Measurements from ENCODE around the gene PTPRT. TPM values are rescaled to one million over a fixed set of nuclear protein-coding genes. Genes with fewer than 3 reads are reported as not detected.

PTPRT gene
- total and polyA plus RNA-seq, 2 of the 13 experiments (the other 11 are each of a cell fraction or from before 2014, with no cell fraction given) = under 0.01 to 0.09 TPM

- WGBS (ENCODE audit: low lambda C conversion rate) = 5% methylated on average over 5 of the region's 5 CpGs
- CTCF ChIA-PET (ENCODE audit: low intra/inter-chr PET ratio, low total read pairs) = no interaction called here
- no TSS peak for BruUV-seq (replicated peaks)
- no peak for FAIRE-seq
- ATAC-seq = no peak
- Histone ChIP-seq H4K20me1 (ENCODE audit: insufficient read depth, low read length) (no peaks in the 10 kb centered on the region), H3K36me3 (replicated peaks in 1 of 2; ENCODE audit: control insufficient read depth in 1 of 2, insufficient read depth in 2 of 2, low read length in 2 of 2) (no peaks in the 10 kb centered on the region), H3K9ac (ENCODE audit: insufficient read depth, low read depth, low read length) (no peak overlapping the region), H3K79me2 (ENCODE audit: insufficient read depth, low read length) (no peaks in the 10 kb centered on the region), H3K4me2 (ENCODE audit: low read depth, low read length) (no peak overlapping the region), H3K4me3 (replicated peaks in 1 of 3; ENCODE audit: insufficient read depth in 1 of 3, low read depth in 2 of 3, low read length in 3 of 3) (no peak overlapping the region), H3K27ac (ENCODE audit: extremely low read length, insufficient read depth, low read length) (no peak overlapping the region), H3K4me1 (ENCODE audit: insufficient read depth, low read length) (no peaks in the 10 kb centered on the region), H2AFZ (ENCODE audit: low read length) (no peak overlapping the region), H3K27me3 (ENCODE audit: control insufficient read depth in 1 of 2, insufficient read depth in 2 of 2, low read length in 2 of 2) (no peaks in the 10 kb centered on the region; a peak in 1 of 5 replicates), H3K9me3 (ENCODE audit: low read length) (no peaks in the 10 kb centered on the region)
- POLR2A ChIA-PET = no interaction called here
- intact Hi-C loops (cut with micrococcal nuclease; ENCODE audit: unreplicated experiment) = no loop called here
- DNase-seq (ENCODE audit: low spot score) = no peak
- in situ Hi-C loops (cut with HindIII; ENCODE audit: extremely low pct_ligation_motif_present, low pct_unique_long_range_greater_than_20kb) = no loop called here
- no peak for TF ChIP-seq SETDB1 (CRISPR knock-in tag; IDR thresholded peaks at IDR 0.05; ENCODE audit: borderline replicate concordance)
- TF ChIP-seq, protein P1, sequence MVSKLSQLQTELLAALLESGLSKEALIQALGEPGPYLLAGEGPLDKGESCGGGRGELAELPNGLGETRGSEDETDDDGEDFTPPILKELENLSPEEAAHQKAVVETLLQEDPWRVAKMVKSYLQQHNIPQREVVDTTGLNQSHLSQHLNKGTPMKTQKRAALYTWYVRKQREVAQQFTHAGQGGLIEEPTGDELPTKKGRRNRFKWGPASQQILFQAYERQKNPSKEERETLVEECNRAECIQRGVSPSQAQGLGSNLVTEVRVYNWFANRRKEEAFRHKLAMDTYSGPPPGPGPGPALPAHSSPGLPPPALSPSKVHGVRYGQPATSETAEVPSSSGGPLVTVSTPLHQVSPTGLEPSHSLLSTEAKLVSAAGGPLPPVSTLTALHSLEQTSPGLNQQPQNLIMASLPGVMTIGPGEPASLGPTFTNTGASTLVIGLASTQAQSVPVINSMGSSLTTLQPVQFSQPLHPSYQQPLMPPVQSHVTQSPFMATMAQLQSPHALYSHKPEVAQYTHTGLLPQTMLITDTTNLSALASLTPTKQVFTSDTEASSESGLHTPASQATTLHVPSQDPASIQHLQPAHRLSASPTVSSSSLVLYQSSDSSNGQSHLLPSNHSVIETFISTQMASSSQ (IDR thresholded peaks at IDR 0.05; ENCODE audit: low read depth) = no peak
- TF ChIP-seq, protein P1 (CRISPR knock-in tag; IDR thresholded peaks at IDR 0.05; ENCODE audit: borderline replicate concordance) = no peak
- TF ChIP-seq, protein P2, sequence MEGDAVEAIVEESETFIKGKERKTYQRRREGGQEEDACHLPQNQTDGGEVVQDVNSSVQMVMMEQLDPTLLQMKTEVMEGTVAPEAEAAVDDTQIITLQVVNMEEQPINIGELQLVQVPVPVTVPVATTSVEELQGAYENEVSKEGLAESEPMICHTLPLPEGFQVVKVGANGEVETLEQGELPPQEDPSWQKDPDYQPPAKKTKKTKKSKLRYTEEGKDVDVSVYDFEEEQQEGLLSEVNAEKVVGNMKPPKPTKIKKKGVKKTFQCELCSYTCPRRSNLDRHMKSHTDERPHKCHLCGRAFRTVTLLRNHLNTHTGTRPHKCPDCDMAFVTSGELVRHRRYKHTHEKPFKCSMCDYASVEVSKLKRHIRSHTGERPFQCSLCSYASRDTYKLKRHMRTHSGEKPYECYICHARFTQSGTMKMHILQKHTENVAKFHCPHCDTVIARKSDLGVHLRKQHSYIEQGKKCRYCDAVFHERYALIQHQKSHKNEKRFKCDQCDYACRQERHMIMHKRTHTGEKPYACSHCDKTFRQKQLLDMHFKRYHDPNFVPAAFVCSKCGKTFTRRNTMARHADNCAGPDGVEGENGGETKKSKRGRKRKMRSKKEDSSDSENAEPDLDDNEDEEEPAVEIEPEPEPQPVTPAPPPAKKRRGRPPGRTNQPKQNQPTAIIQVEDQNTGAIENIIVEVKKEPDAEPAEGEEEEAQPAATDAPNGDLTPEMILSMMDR (CRISPR knock-in tag; IDR thresholded peaks at IDR 0.05) = no peak
- no peak for TF ChIP-seq RARG (CRISPR knock-in tag; IDR thresholded peaks at IDR 0.05; ENCODE audit: low read depth)
- TF ChIP-seq ZNF547 (CRISPR knock-in tag; IDR thresholded peaks at IDR 0.05) = no peak
- TF ChIP-seq IKZF5 (CRISPR knock-in tag; IDR thresholded peaks at IDR 0.05) = no peak
- no peak for TF ChIP-seq ZNF101 (CRISPR knock-in tag; IDR thresholded peaks at IDR 0.05; ENCODE audit: borderline replicate concordance, low read depth)
- TF ChIP-seq, protein P3, sequence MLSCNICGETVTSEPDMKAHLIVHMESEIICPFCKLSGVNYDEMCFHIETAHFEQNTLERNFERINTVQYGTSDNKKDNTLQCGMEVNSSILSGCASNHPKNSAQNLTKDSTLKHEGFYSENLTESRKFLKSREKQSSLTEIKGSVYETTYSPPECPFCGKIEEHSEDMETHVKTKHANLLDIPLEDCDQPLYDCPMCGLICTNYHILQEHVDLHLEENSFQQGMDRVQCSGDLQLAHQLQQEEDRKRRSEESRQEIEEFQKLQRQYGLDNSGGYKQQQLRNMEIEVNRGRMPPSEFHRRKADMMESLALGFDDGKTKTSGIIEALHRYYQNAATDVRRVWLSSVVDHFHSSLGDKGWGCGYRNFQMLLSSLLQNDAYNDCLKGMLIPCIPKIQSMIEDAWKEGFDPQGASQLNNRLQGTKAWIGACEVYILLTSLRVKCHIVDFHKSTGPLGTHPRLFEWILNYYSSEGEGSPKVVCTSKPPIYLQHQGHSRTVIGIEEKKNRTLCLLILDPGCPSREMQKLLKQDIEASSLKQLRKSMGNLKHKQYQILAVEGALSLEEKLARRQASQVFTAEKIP (CRISPR knock-in tag; IDR thresholded peaks at IDR 0.05; ENCODE audit: borderline replicate concordance) = no peak
- TF ChIP-seq FOXA1 (IDR thresholded peaks at IDR 0.05) = no peak
- no peak for TF ChIP-seq FOXA1 (CRISPR knock-in tag; IDR thresholded peaks at IDR 0.05)
- TF ChIP-seq ZNF441 (CRISPR knock-in tag; IDR thresholded peaks at IDR 0.05; ENCODE audit: borderline replicate concordance) = no peak
- TF ChIP-seq, protein P4, sequence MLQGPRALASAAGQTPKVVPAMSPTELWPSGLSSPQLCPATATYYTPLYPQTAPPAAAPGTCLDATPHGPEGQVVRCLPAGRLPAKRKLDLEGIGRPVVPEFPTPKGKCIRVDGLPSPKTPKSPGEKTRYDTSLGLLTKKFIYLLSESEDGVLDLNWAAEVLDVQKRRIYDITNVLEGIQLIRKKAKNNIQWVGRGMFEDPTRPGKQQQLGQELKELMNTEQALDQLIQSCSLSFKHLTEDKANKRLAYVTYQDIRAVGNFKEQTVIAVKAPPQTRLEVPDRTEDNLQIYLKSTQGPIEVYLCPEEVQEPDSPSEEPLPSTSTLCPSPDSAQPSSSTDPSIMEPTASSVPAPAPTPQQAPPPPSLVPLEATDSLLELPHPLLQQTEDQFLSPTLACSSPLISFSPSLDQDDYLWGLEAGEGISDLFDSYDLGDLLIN (CRISPR knock-in tag; IDR thresholded peaks at IDR 0.05; ENCODE audit: borderline replicate concordance) = no peak
- TF ChIP-seq PHF20 (CRISPR knock-in tag; IDR thresholded peaks at IDR 0.05) = no peak
- no peak for TF ChIP-seq ZFP36 (IDR thresholded peaks at IDR 0.05; ENCODE audit: borderline replicate concordance, low read depth, low read length, partially characterized antibody)
- no peak for TF ChIP-seq RARA (CRISPR knock-in tag; IDR thresholded peaks at IDR 0.05)
These were observed 65.5 kb downstream of the PTPRT start for GRCh38 chr20:43124241-43124640.
